Inferior parietal cortex (tissue), 1 donor: Measurements from ENCODE around the gene PPM1L.

Source experiments
- DNase-seq: peaks from one replicate; pipeline ENCODE4 v3.0.0-alpha.2; 2016; ENCODE audit errors: extremely low spot score

Gene PPM1L

GRCh38 chr3:160852856-160853255 lies 96.8 kb downstream of the PPM1L start:
- DNase-seq: no peak

DNA sequence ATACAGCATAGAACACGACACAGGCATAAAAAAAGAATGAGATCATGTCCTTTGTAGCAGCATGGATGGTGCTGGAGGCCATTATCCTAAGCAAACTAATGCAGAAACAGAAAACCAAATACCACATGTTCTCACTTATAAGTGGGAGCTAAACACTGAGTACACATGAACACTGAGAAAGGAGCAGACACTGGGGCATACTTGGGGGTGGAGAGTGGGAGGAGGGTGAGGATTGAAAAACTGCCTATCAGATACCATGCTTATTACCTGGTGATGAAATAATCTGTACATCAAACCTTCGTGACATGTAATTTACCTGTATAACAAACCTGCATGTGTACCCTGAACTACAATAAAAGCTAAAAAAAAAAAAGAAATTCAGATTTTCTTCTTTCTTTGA lies 100.4 kb downstream of the PPM1L start:
- no peak for DNase-seq

- DNase-seq: no peak
Measured at GRCh38 chr3:160857476-160858119, 101.6 kb downstream of the PPM1L start.

DNA sequence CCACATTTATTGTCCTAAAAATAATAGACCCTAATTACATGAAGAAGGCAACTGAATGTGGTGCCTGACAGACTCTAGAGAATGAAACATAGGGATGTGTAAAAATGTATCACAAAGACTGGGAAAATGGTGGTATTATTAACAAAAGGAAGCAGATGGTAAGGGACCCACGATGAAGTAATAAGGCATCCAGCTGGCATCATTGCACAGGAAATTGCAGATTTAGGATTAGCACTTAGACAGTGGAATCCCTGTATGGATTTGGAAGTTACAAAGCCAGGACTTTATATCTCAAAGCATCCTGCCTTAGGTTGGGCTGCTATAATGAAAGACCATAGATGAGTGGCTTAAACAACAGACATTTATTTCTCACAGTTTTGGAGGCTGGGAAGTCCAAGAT lies 104.3 kb downstream of the PPM1L start:
- DNase-seq: no peak

DNA sequence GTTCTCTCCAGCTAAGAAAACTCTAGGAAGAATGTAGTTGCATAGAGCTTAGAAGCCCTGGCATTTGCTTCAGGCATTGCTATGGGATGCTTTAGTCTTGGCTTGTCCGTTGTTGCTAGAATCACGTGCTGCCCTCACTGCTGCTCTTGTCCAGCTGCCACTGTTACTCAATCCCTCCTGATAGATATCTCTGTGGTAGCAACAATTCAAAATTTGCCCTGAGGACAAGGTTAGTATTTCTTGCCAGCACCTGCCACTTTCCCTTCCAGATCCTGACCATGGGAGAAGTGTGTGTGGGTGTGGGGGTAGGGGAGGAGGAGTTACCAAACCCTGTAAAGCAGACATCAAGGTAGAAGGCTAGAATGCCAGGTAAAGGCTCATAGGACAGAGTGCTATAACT lies 113.8 kb downstream of the PPM1L start:
- no peak for DNase-seq

GRCh38 chr3:160870327-160870726 lies 114.3 kb downstream of the PPM1L start:
- DNase-seq: no peak

DNA sequence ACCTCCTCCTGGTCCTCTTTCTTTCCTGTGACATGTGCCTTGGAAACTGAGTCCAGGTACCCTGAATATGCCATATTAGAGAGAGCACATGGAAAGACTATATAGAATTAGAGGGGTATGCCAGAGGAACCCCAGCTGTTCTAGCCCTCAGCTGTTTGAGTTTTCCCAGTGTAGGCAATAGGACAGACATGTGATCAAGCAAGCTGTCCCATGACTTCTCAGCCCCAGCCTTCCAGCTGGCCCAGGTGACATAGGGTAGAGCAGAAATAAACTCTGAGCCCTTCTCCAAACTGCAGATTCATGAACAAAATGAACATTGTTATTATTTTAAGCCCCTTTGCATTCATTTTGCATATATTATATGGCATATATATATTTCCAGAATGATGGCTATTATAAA lies 118.7 kb downstream of the PPM1L start:
- DNase-seq: no peak

GRCh38 chr3:160876643-160877042 lies 120.6 kb downstream of the PPM1L start:
- no peak for DNase-seq

GRCh38 chr3:160879859-160880258 lies 123.8 kb downstream of the PPM1L start:
- no peak for DNase-seq

GRCh38 chr3:160883373-160883772 lies 127.3 kb downstream of the PPM1L start:
- no peak for DNase-seq

- no peak for DNase-seq
Measured at GRCh38 chr3:160885791-160886286, 129.8 kb downstream of the PPM1L start.

DNA sequence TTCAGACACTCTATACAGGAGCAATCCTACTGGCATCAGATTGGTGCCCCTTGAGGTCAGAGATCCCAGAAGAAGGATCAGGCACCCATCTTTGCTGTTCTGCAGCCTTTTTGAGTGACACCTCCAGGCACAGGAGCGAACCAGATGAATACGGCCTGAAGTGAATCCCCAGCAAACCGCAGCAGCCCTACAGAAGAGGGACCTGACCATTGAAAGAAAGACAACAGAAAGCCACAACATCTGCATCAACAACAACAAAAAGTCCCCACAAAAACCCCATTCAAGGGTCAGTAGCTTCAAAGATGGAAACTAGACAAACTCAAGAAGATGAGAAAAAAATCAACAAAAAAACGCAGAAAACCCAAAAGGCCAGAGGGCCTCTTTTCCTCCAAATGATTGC lies 130.4 kb downstream of the PPM1L start:
- DNase-seq: no peak

GRCh38 chr3:160893207-160893606 lies 137.2 kb downstream of the PPM1L start:
- no peak for DNase-seq

DNA sequence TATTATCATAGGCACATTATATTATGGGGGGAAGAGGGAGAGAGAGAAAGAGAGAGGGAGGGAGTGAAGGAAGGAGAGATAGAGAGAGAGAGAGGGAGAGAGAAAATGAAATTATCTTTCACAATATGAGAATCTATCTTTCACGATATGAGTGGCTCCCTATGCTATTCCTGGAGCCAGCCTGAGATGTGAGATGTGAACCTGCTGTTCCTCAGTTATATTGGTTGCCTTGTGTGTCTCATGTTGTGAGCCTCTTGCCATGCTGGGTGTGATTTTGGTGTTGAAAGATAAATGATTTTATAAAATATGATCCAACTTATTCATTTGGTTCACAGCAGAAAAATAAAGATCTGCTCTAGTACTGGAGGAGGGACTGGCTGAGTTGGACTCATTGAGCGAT lies 148.7 kb downstream of the PPM1L start:
- DNase-seq: peak; percentile 49

GRCh38 chr3:160906646-160907045 lies 150.6 kb downstream of the PPM1L start:
- no peak for DNase-seq

DNA sequence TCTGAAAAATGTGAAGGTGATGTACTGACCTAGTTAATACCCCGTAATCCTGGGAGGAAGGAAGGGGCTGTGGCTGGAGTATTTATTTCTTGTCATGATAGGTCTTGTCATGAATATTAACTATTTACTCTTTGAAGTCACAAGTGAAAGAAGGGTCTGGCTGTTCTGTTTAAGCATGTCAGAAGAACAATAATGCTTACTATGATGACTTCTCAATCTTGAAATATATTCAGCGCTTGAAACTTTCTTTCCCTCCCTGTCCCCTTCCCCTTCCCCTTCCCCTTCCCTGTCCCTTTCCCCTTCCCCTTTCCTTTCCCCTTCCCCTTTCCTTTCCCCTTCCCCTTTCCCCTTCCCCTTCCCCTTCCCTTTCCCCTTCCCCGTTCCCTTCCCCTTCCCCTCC lies 153.9 kb downstream of the PPM1L start:
- no peak for DNase-seq

- no peak for DNase-seq
Measured at GRCh38 chr3:160911411-160911810, 155.4 kb downstream of the PPM1L start.

- no peak for DNase-seq
Measured at GRCh38 chr3:160916472-160916871, 160.4 kb downstream of the PPM1L start.

GRCh38 chr3:160919942-160920341 lies 163.9 kb downstream of the PPM1L start:
- no peak for DNase-seq

DNA sequence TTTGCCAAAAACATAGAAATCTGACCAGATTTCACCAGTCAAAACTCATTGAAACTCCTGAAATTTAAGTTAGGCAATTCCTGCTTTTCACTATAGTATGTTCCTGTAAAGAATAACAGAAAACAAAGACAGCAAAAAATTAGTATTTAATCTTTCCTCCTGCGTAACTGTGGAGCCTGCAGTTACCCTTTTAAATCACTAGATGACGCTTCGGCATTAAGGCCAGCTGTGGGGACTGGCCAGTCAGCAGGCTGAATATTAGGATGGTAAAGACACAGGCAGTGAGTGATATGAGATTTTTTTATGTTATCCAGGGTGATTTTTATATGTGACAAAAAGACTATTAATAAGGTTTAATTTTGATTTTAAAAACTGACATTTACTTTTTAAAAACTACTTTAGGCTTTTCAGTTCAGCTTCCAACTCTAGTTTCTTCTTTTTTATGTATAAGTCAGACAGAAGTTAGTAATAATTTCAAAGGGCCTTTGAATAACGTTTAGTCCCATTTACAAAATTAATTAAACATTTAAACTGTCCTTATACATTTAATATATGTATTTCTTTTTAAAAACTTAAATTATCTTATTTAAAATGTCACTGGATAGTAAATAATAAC lies 165.1 kb downstream of the PPM1L start:
- no peak for DNase-seq

GRCh38 chr3:160924776-160925175 lies 168.7 kb downstream of the PPM1L start:
- DNase-seq: no peak

GRCh38 chr3:160927620-160928019 lies 171.6 kb downstream of the PPM1L start:
- DNase-seq: no peak

GRCh38 chr3:160928183-160928726 lies 172.2 kb downstream of the PPM1L start:
- no peak for DNase-seq
